Stomach (tissue), 9 donors: Measurements from ENCODE around the gene RBPJ. TPM values are rescaled to one million over a fixed set of nuclear protein-coding genes. Genes with fewer than 3 reads are reported as not detected.

Source experiments
- DNase-seq, 2 donors: peaks; one replicate each; pipeline versions ENCODE4 v3.0.0 to v3.0.0-alpha.2; 2013 to 2019
- H3K27ac ChIP-seq, 5 donors: fragments of 200-600 bp in 4 of 5; sonication (generic) in 4 of 5; one replicate each; pipeline ENCODE4 v1.5.1; 2013 to 2019; ENCODE audit warnings: mild to moderate bottlenecking in 1 of 5, moderate library complexity in 1 of 5
- H3K27me3 ChIP-seq, 3 donors: fragments of 200-600 bp; sonication (generic); one replicate each; pipeline ENCODE4 v1.5.1; 2017 to 2019; ENCODE audit warnings: mixed run types in 1 of 3
- H3K36me3 ChIP-seq, 4 donors: fragments of 200-600 bp; sonication (generic); 1 replicate in 3 of 4; 2 replicates in 1 of 4; pipeline ENCODE4 v1.5.1; 2016 to 2019
- H3K4me1 ChIP-seq, 4 donors: fragments of 200-600 bp; sonication (generic); one replicate each; pipeline ENCODE4 v1.5.1; 2016 to 2019
- H3K4me3 ChIP-seq, 4 donors: fragments of 200-600 bp; sonication (generic) in 3 of 4; one replicate each; pipeline ENCODE4 v1.5.1; 2016 to 2019; ENCODE audit warnings: mild to moderate bottlenecking in 1 of 4
- H3K9me3 ChIP-seq, 4 donors: fragments of 200-600 bp; sonication (generic); one replicate each; pipeline ENCODE4 v1.5.1; 2016 to 2019
- EP300 ChIP-seq: sonication (generic); formaldehyde crosslinking; IDR thresholded peaks from one replicate; pipeline ENCODE4 v1.6.1; 2017; ENCODE audit warnings: antibody characterized with exemption
- POLR2A ChIP-seq, 4 donors: fragments of 450-650 bp; IDR thresholded peaks; one replicate each; pipeline ENCODE4 v1.6.1; 2016; ENCODE audit warnings: antibody characterized with exemption in 4 of 4, control low read depth in 2 of 4, mild to moderate bottlenecking in 1 of 4, moderate library complexity in 1 of 4
- POLR2AphosphoS5 ChIP-seq, 3 donors: sonication (generic); formaldehyde crosslinking; IDR thresholded peaks; one replicate each; pipeline ENCODE4 v1.6.1; 2016; ENCODE audit warnings: antibody characterized with exemption in 3 of 3
- WGBS, 5 donors: extraction: QIAGEN DNeasy Blood & Tissue Kit in 3 of 5; methylation state at CpG; one replicate each; pipeline versions ENCODE4 v1.1.5 to v1.1.7; 2013 to 2018; 5-methylcytosine and 5-hydroxymethylcytosine counted together
- intact Hi-C: fragments of 100-400 bp; cut with DNase I; formaldehyde crosslinking; loops from one replicate; pipeline ENCODE4 v1.15.1; 2023; ENCODE audit warnings: low total_unique reads
- polyA plus RNA-seq, 3 donors: library from polyadenylated mRNA; stranded (reverse); fragments of 200-250 nt; gene quantifications; one replicate each; pipeline ENCODE4 v1.2.3, GENCODE V29; 2013
- total RNA-seq, 5 donors: library from RNA; depleted of rRNA; stranded (reverse); fragments of >200 nt; gene quantifications; one replicate each; pipeline versions ENCODE4 v1.1.0 to v1.2.3, GENCODE V29; 2014 to 2016
- TF ChIP-seq, protein P1 (sequence below), 7 experiments: fragments of 450-650 bp in 4 of 7; fragments of 200-600 bp in 3 of 7; sonication (generic) in 3 of 7; IDR thresholded peaks; one replicate each; pipeline ENCODE4 v1.5.1; 2016 to 2019; ENCODE audit warnings: antibody characterized with exemption in 7 of 7, control low read depth in 2 of 7, mild to moderate bottlenecking in 1 of 7
- donor health status: healthy with polysubstance abuse.
- donor health status: Bipolar disorder and iron deficiency.
- donor health status: healthy.

Gene RBPJ
- total and polyA plus RNA-seq, 8 donors, result 23.2 to 184 (median 45.8) TPM

DNA sequence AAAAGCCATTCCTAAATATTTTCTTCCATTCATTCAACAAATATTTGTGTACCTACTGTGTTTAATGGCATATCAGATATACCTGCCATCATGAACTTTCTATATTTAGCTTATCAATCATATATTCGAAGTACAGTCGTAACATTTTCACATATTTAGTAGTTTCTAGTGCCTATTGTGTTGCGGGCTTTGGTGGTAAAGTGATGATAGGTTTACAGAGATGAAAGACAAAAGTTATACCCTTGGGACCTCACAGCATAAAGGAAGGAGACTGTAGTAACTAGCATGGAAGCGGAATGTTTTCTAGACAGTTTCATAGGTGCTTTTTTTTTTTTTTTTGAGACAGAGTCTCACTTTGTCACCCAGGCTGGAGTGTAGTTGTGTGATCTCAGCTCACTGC lies 39.5 kb downstream of the RBPJ start:
- Histone ChIP-seq H3K4me3 (no peak overlapping the region), H3K4me1 (peaks cover 5 to 47% (median 26%) of the 10 kb centered on the region in 4 donors), H3K27ac (no peak overlapping the region), H3K9me3 (no peaks in the 10 kb centered on the region), H3K27me3 (no peaks in the 10 kb centered on the region), H3K36me3 (no peaks in the 10 kb centered on the region)
- intact Hi-C loops, result no loop called here
- TF ChIP-seq POLR2A (IDR thresholded peaks at IDR 0.05) (no peak), EP300 (no peak), POLR2AphosphoS5 (IDR thresholded peaks at IDR 0.05) (no peak)
- TF ChIP-seq, protein P1, sequence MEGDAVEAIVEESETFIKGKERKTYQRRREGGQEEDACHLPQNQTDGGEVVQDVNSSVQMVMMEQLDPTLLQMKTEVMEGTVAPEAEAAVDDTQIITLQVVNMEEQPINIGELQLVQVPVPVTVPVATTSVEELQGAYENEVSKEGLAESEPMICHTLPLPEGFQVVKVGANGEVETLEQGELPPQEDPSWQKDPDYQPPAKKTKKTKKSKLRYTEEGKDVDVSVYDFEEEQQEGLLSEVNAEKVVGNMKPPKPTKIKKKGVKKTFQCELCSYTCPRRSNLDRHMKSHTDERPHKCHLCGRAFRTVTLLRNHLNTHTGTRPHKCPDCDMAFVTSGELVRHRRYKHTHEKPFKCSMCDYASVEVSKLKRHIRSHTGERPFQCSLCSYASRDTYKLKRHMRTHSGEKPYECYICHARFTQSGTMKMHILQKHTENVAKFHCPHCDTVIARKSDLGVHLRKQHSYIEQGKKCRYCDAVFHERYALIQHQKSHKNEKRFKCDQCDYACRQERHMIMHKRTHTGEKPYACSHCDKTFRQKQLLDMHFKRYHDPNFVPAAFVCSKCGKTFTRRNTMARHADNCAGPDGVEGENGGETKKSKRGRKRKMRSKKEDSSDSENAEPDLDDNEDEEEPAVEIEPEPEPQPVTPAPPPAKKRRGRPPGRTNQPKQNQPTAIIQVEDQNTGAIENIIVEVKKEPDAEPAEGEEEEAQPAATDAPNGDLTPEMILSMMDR (IDR thresholded peaks at IDR 0.05), result no peak
- DNase-seq, result no peak
- WGBS, 5 donors, result 79 to 93% (median 87%) methylated on average over 4 of the region's 4 CpGs

DNA sequence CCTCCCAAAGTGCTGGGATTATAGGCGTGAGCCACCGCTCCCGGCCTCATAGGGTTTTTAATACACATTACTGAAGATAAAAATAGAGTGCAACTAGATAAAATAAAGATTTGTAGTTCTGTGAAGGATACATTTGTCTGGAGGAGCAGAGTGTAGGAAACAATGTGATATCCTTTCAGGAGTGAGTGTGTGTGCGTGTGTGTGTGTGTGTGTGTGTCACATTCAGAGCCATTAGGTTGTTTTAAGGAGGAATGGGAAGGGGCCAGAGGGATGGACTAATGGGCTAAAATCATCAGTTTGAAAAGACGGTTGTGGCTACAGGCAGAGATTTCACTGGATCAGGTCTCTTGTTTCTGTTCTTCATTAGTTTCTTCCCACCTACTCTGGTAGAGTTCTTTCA lies 40.0 kb downstream of the RBPJ start:
- WGBS, 5 donors, result 60 to 68% (median 64%) methylated on average over 5 of the region's 5 CpGs
- Histone ChIP-seq H3K4me1 (peaks cover 3 to 42% (median 24%) of the 10 kb centered on the region in 4 donors), H3K27ac (no peak overlapping the region), H3K9me3 (no peaks in the 10 kb centered on the region), H3K4me3 (no peak overlapping the region), H3K27me3 (no peaks in the 10 kb centered on the region), H3K36me3 (no peaks in the 10 kb centered on the region)
- intact Hi-C loops, result no loop called here
- no peak for DNase-seq
- TF ChIP-seq, protein P1 (IDR thresholded peaks at IDR 0.05), result no peak
- TF ChIP-seq POLR2A (IDR thresholded peaks at IDR 0.05) (no peak), POLR2AphosphoS5 (IDR thresholded peaks at IDR 0.05) (no peak), EP300 (no peak)

DNA sequence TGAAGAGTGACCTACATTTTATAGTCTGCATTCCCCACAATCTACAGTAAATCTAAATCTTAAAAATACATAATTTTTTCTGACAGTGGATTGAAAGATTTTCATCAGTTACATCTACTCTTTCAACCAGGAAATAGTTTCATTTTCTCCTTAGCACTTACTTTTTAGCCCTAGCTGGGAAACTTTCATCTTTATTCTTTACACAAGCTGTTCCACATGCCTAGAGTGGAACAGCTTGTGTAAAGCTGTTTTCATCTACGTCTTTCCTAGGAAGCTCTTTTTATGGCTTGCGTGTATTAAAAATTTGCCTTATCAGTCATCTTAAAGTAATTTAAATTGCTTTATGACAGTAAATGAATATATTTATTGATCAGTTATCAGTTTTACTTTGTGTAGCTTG lies 40.5 kb downstream of the RBPJ start:
- intact Hi-C loops, result no loop called here
- DNase-seq, result no peak
- Histone ChIP-seq H3K27ac (no peak overlapping the region), H3K4me1 (peaks cover 0 to 39% (median 19%) of the 10 kb centered on the region in 4 donors), H3K27me3 (no peaks in the 10 kb centered on the region), H3K36me3 (peaks cover 0 to under 1% (median under 1%) of the 10 kb centered on the region in 4 donors), H3K9me3 (no peaks in the 10 kb centered on the region), H3K4me3 (no peak overlapping the region)
- TF ChIP-seq, protein P1 (IDR thresholded peaks at IDR 0.05), result no peak
- TF ChIP-seq POLR2AphosphoS5 (IDR thresholded peaks at IDR 0.05), result no peak
- no peak for TF ChIP-seq EP300
- no peak for TF ChIP-seq POLR2A (IDR thresholded peaks at IDR 0.05)
- WGBS, 5 donors, result 57 to 75% (median 61%) methylated on average over 2 of the region's 2 CpGs

DNA sequence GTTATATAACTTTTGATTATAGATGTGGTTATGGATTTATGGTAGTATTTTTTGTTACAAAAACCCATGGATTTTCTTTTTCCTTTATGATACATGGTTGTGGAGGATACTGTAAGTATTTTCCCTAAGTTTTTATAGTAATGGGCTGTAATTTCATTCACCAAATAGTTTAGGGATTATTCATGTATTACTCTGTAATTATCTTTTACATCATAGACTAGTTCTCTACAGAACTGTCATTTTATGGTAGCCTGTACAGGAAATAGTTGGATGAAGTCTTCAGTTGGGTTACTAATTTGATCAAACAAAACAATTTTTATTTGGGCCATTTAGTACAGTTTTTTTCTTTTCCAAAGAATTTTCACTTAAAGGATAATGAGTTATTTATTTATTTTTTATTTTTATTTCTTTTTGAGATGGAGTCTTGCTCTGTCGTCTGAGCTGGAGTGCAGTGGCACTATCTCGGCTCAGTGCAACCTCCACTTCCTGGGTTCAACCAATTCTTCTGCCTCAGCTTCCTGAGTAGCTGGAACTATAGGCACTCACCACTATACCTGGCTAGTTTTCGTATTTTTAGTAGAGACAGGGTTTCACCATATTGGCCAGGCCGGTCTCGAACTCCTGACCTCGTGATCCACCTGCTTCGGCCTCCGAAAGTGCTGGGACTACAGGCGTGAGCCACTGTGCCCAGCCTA lies 42.1 kb downstream of the RBPJ start:
- Histone ChIP-seq H3K36me3 (peaks cover 0 to 11% (median 7%) of the 10 kb centered on the region in 4 donors), H3K4me1 (peaks cover 0 to 41% (median 14%) of the 10 kb centered on the region in 4 donors), H3K27ac (no peak overlapping the region), H3K27me3 (no peaks in the 10 kb centered on the region), H3K9me3 (no peaks in the 10 kb centered on the region), H3K4me3 (no peak overlapping the region)
- intact Hi-C loops, result no loop called here
- no peak for TF ChIP-seq POLR2A (IDR thresholded peaks at IDR 0.05)
- no peak for TF ChIP-seq EP300
- TF ChIP-seq, protein P1 (IDR thresholded peaks at IDR 0.05), result no peak
- TF ChIP-seq POLR2AphosphoS5 (IDR thresholded peaks at IDR 0.05), result no peak
- WGBS, 5 donors, result 91 to 95% (median 92%) methylated on average over 9 of the region's 9 CpGs
- no peak for DNase-seq
